ENCODE data around the gene SSBP2.

- TF ChIP-seq CTCF (IDR thresholded peaks at IDR 0.05; ENCODE audit: insufficient read depth, low read length) (no peak), POLR2AphosphoS5 (IDR thresholded peaks at IDR 0.05; ENCODE audit: low read depth) (no peak), REST (IDR thresholded peaks at IDR 0.05; ENCODE audit: insufficient replicate concordance, low read depth) (no peak), GABPA (IDR thresholded peaks at IDR 0.05; ENCODE audit: low read depth) (no peak)
These were observed 231.5 kb downstream of the SSBP2 start for GRCh38 chr5:81519217-81519905.

Measured in HL-60 (cell line).